GM12873 (cell line): Measurements from ENCODE around the gene RCBTB1.

Experiments used
- TF ChIP-seq, protein P1 (sequence below): IDR thresholded peaks from 2 replicates; pipeline ENCODE4 v1.5.1; 2012; ENCODE audit warnings: low read depth, mild to moderate bottlenecking, moderate library complexity, low read length, control low read depth; ENCODE audit not compliant: insufficient read depth; ENCODE audit errors: missing control alignments

RCBTB1 gene

DNA sequence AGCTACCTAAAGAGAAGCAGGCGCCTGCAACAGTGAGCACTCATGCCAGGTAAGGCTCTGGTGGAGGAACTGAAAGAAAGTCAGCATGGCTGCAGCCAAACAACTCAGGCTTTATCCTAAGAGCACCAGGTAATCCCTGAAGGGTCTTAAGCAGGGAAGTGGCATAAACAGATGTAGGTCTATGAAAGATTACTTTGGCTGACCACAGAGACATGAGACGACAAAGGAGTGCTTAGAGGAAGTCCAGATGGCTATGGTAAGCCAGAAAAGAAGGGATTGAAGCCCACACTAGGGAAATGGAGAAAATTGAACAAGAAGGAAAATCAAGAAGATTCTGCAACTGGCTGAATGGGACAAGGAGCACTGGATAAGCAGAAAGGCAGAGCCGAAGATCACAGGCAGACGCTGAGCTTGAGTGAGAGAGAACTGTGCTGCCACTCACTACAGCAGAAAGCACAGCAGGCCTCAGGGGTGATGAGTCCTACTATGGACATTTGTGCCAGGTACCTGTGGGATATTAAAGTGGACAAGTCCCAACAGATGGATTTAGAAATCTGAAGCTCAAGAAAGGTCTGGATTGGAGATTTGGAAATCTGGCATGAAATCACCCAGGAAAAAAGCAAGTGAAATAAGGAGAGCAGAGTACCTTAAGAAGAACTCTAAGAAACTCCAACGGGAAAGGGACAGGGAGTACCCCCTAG, 4.2 kb downstream of the RCBTB1 start:
- TF ChIP-seq, protein P1, sequence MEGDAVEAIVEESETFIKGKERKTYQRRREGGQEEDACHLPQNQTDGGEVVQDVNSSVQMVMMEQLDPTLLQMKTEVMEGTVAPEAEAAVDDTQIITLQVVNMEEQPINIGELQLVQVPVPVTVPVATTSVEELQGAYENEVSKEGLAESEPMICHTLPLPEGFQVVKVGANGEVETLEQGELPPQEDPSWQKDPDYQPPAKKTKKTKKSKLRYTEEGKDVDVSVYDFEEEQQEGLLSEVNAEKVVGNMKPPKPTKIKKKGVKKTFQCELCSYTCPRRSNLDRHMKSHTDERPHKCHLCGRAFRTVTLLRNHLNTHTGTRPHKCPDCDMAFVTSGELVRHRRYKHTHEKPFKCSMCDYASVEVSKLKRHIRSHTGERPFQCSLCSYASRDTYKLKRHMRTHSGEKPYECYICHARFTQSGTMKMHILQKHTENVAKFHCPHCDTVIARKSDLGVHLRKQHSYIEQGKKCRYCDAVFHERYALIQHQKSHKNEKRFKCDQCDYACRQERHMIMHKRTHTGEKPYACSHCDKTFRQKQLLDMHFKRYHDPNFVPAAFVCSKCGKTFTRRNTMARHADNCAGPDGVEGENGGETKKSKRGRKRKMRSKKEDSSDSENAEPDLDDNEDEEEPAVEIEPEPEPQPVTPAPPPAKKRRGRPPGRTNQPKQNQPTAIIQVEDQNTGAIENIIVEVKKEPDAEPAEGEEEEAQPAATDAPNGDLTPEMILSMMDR = no peak

GRCh38 chr13:49579501-49579900, 5.9 kb downstream of the RCBTB1 start:
- TF ChIP-seq, protein P1 = no peak

- TF ChIP-seq, protein P1 = no peak
Measured at GRCh38 chr13:49571299-49572240, 13.8 kb downstream of the RCBTB1 start.

GRCh38 chr13:49569993-49570689, 15.2 kb downstream of the RCBTB1 start:
- TF ChIP-seq, protein P1 = no peak

DNA sequence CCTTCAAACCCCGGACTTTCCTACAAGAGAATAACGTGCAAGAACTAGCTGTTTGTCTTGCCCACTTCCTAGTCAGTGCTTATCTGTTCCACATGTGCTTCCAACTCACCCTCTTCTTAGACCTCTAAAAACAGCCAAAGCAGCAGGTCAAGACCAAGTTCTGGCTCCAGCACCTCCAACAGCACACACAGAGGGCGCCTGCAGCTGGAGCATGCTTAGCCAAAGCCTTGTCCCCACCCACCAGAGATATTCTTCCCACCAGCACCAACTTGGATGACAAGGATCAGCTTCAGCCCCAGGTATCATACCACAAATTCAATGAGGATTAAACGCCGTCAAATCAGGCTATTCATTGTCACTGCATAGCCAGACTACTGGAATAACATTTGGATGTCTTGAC, 17.9 kb downstream of the RCBTB1 start:
- TF ChIP-seq, protein P1 = no peak

GRCh38 chr13:49566461-49566860, 18.9 kb downstream of the RCBTB1 start:
- TF ChIP-seq, protein P1 = no peak

DNA sequence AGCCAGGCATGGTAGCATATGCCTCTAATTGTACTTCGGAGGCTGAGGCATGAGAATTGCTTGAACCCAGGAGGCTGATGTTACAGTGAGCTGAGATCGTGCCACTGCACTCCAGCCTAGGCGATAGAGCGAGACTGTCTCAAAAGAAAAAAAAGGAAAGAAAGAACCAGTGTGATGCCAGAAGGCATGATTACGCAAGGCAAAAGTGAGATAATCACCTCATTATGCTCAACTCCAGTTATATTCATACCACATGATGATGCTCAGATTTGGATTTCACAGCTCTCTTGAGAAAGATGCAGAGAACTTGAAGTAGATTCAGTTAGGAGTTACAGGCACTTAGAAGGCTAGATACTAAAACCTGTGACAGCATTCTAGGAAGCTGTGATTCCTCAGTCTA, 21.8 kb downstream of the RCBTB1 start:
- TF ChIP-seq, protein P1 = no peak
